ENCODE measurements around the gene PTPRT.

Gene PTPRT

DNA sequence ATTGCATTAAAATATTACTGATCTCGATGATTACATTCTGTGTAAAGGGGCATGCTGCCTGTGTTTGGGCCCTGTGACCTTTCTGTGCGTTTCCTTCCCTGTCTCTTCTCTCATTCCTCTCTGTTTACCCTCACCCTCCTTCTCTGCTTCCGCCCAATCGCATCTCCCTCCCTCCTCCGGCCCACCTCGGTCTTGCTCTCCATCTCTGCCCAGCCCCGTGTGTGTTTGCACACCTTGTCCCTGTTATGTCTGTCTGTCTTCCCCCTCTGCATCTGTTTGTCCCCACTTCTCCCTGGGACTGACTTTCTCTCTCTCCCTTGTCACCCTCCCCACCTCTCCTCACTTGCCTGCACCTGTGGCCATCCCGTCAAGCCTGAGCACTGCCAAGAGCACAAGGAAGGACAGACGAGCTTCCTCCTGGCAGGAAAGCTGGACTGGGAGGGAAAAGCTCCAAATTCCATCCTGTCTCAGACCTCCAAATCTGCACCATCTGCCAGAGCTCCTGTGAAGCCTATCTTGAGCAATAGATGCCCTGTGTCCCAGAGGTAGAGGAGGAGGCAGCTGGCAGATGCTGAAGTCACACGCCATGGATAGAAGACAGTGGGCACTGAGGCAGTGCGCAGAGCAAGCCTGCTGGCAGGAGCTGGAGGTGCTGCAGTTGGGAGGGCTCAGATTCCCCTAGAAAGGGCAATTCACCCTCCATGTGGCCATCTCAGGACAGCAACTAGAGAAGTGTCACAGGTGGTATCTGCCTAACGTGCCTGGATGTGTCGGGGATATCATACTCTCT lies 172.3 kb downstream of the PTPRT start:
- no peak for DNase-seq

DNA sequence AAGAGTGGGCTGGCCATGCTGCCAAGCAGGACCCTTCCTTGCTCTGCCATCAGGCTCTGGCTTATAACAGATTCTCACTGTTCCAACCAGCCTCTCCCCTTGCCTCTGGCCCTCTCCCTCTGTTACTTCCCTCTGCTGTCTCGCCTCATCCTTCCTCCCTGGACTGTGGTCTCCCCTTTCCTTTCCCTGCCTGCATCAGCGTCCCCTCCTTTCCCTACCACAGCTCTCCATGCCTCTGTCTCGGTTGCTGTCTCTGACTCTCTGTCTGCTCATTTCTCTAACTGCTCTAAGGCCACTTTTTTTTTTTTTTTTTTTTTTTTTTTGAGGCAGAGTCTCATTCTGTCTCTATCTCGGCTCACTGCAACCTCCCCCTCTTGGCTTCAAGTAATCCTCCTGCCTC lies 173.4 kb downstream of the PTPRT start:
- no peak for DNase-seq

DNA sequence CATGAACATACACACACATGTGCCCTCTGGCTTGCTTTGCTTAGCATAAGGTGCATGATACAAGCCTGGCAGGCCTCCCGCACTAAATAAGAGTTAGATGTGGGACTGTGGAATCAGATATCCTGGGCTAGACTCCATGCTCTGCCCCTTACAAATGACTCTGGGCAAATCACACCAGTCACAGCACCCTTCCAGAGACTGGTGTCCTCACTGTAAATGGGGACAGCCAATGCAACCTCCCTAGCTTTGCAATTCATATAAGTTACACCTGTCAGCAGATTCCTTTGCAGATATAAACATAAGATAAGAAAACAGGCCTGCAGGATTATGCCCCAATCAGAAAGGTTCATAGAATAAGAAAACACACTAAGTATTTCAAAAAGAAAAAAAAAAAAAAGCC lies 174.1 kb downstream of the PTPRT start:
- no peak for DNase-seq

DNA sequence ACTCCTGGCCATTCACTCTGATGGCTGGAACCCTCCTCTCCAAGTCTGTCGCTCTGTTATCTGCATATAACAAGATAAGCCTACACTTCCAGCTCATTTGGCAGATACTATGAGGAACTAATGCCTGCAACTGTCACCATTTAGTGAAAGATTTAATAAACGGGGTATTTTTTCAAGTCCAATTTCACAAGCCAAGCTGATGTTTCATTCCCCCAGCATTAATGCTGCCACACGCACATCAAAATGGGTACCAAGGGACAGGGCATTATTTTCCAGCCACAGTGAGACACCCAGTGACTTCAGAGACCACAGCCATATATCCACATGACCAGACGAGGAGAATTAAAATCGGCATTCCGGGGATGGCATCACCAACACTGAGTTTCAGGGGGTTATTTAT lies 175.5 kb downstream of the PTPRT start:
- no peak for DNase-seq

DNA sequence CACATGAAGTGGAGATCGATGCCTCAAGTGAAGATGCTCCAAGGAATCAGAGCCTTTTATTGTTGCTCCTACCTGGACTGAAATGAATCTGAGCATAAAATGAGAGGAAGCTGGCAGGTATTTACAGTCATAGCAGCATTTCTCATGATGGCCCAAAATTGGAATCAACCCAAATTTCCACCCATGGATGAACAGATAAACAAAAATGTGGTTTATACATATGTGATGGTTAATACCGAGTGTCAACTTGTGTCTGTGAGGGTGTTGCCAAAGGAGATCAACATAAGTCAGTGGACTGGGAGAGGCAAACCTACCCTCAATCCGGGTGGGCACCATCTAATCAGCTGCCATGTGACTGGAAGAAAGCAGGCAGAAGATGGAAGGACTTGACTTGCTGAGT lies 178.2 kb downstream of the PTPRT start:
- DNase-seq, result no peak

DNA sequence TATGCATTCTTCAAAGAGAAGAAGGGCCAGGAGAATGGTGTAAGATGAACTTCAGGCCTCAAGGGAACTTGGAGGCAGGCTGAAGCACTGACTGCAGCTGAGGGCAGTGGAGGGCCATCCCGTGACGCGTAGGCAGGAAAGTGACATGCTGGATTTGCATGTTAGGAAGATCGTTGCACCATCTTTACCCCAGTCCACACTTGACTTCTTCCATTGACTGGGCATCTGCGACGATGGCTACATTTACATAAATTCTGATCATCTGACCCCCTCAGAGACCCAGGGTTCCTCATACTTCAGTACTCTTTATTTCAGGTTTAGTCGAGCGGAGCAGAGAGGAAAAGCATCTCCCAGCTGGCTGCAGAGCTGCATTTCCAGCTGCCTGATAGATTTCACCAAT lies 180.2 kb downstream of the PTPRT start:
- no peak for DNase-seq

DNA sequence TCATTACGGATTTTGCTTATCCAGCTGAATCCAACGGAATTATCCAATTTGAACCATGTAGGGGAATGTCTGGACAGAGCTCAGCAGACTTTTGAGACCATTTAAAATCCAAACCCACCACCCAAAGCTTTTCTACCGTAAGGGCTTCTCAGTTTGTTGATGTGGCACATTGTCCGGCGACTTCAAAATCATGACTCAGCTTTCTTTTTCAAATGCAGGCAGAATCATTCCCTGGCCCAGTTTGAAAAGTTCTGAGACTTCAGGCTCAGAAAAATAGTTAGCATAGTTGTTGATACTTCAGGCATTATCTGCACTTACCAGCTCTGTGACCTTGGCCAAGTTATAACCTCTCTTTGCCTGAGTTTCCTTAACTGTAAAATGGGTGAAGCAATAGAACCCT lies 182.2 kb downstream of the PTPRT start:
- no peak for DNase-seq

DNA sequence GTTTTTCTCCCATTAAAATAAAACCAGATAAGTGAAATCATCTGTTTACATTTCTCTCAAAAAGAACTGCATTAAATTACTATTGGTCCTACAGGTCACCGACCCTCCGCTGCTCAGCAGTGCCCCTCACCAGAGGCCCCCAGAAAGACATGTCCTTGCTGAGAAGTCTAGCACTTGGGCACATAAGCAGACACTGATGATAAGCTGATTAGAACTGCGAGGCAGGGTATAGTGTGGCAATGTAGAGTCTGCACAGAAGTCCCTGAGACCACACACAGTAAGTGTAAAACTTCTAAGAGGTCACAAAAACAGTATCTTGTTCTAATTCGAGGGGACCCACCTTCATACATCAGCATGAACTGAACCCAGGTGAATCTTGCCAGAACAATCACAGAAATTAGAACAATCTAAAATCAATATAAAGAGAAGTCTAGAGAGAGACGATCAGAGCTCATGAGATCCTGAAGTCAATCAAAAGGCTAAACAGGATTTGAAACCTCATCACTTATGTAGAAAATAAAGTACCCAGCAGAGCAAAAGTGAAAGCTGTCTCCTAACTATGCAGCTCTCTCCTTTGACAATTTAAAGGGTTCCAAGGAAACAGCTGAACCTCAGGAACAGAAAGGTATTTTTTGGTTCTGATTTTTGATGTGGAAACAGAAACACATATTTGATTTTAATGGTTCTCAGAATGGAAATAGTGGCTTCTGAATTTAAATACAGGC lies 182.9 kb downstream of the PTPRT start:
- DNase-seq, result no peak

DNA sequence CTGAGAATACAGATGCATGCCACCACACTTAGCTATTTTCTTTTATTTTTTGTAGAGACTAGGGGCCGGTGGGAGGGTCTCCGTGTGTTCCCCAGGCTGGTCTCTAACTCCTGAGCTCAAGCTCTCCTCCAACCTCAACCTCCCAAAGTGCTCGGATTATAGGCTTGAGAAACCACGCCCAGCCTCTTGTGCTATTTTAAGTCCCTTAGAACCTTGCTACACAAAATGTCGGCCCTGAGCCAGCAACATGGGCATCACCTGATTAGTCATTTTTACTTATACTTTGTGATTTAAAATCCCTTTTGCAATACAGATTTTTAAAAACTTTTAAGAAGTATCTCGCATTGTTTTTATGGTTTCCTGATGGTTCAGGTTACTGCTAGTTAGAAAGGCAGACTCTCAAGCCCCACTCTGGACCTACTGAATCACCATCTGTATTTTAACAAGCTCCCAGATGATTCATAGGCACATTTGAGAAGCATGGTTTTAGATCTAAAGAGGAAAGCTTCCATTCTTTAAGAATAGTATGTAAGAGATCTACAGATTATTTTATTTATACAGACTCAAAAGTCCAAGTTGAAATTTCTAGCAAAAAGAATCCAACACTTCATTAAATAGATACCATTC lies 186.3 kb downstream of the PTPRT start:
- no peak for DNase-seq

DNA sequence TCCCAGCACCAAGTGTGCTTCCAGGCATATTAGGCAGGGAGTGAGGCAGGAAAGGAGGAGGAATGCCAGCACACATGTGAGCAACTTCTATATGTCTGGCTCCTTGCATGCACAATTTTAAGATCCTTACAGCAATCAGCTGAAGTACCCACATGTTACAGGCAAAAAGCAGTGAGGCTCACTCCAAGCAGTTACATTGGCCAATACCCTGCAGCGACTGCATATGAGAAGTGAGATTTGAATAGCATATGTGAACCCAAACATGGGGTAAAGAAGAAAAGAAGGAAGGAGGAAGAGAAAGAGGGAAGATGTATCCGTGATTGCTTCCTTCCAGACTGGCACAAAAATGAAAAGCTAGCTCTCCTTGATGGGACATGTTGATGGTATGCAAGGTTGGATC lies 193.6 kb downstream of the PTPRT start:
- DNase-seq, result no peak

DNA sequence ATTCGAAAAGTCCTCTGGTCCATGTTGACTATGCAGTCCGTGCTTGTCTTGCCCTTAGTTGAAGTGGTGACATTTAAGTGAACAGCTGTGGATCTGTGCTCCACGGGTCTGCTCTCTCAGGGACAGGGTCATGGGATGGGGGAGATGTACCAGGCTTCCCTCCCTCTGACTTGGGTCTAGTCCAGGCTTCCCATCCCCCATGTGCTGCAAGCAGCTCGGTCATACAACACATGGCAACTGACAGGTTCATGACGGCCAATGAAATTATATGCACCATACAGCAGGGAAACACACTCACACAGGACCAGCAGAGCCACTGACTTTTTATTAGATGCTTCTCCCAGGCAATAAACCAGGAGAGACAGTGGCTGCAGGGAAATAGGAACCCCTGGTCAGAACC lies 201.4 kb downstream of the PTPRT start:
- DNase-seq, result no peak

DNA sequence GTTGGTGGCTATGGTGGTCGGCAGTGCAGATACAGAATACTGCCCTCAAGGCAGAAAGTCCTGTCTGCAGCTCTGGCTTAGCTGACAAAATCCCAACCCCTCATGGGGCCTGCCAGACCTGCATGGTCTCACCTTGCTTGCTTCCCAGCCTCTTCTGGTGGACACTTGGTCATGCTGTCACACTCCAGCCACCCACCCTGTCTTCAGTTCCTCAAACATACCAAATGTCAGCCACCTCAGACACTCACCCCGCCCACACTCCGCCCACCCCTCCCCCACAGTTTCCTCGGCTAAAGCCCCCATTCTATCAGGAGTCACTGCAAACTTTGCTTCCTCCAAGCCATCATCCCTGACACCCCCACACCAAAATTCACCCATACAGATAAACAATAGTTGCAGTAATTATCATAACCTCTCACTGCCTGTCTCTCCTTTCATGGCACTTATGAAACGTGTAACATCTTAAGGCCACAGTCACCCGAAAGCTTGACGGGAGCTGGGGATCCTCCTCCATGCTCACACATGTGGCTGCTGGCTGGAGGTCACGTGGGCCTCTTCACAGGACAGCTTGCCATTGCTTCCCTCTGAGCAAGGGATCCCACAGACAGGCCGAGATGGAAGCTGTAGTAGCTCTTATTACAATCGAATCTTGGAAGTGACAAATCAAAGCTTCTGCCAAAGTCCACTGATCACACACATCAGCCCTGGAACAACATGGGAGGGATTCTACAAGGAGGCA lies 202.2 kb downstream of the PTPRT start:
- no peak for DNase-seq

DNA sequence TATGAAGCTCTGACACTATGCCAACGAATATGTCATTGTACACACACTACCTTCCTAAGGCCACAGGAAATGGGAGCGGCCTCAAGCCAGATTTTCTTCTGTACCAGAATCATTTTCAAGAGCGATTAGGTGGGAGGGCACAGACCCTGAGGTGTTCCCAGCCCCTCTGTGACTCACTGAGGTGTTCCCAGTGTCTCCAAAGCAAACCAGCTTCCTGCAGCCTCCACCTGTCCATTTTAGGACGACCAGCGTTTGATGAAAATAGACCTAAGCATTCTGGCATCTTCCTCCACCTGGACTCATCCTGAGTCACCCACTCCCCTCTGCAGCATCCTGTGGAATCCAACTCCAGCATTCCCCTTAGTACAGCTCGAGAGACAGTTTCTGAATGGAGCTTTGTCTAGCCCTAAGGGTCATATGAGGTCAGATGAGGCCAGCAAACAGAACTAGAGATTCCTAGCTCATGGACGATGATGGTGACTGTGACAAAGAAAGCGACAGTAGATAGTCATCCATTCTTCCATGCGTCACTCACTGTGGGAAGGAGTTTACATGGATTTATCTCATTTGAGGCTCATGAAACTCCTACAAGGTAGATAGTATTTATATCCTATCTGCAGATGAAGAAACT lies 203.4 kb downstream of the PTPRT start:
- no peak for DNase-seq

DNA sequence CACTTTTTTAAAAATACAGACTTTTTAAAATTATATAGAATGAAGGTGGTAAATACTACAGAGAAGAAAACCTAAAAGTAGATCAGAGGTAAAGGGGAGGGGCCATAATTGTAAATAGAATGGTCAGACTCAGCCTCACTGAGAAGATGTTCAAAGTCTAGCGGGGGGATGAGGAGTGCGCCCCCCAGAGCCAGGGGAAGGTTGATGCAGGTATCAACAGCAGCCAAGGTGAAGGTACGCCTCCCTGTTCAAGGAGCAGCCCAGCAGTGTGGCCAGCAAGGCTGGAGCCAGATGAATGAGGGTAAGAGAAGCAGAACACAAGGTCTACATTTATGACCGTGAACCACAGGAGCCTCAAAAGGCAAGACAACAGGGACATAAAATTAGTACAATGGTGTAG lies 204.1 kb downstream of the PTPRT start:
- no peak for DNase-seq

DNA sequence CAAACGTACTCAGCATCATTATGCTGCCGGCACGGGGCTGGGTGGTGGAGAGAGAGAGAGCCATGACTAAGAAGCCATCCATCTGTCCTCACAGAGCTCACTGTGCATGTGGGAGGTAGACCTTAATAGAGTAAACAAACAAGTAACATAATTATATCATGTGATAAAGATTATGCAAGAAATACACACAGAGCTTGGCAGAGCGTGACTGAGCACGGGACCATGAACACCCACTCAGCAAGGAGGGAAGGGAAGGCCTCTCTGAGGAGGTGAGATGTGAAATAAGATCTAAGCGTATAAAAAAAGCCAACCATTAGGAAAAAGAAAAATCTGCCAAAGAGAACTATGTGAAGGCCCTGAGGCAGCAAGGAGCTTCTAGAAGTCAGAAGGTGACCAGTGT lies 207.5 kb downstream of the PTPRT start:
- DNase-seq, result no peak

DNA sequence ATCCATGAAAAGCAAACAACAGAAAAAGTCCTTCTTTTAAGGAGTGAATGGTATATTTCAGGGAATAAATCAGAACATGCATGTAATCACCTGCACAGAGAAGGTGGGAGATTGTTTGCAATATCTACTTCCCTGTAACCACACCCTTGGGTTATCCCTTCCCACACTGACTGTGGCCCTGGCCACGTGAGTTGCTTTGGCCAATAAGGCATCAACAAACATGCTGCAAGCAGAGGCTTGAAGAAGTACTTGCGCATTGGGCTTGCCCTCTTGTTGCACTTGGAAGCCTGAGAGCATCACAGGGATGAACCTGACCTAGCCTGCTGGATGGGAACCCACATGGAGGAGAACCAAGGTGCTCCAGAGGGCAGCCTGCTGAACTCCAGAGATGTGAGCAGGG lies 208.5 kb downstream of the PTPRT start:
- no peak for DNase-seq

DNA sequence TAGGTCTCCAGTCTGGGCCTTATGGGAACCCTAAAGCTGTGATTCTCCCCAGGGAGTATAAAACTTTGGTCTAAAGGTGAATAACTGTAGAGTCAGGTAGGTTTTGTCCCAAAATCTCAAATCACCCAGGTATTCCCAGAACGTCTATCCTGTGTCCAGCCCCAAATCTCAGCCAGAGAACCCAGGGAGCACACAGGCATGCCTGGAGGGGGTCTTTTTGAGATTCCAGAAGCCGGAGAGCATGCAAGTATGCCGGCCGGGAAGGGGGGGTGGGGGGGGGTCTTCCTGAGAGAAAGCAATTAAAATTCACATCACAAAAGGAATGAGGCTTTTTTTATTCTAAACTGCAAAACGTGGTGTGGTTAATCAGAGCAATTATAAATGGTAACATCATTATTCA lies 210.0 kb downstream of the PTPRT start:
- no peak for DNase-seq

DNA sequence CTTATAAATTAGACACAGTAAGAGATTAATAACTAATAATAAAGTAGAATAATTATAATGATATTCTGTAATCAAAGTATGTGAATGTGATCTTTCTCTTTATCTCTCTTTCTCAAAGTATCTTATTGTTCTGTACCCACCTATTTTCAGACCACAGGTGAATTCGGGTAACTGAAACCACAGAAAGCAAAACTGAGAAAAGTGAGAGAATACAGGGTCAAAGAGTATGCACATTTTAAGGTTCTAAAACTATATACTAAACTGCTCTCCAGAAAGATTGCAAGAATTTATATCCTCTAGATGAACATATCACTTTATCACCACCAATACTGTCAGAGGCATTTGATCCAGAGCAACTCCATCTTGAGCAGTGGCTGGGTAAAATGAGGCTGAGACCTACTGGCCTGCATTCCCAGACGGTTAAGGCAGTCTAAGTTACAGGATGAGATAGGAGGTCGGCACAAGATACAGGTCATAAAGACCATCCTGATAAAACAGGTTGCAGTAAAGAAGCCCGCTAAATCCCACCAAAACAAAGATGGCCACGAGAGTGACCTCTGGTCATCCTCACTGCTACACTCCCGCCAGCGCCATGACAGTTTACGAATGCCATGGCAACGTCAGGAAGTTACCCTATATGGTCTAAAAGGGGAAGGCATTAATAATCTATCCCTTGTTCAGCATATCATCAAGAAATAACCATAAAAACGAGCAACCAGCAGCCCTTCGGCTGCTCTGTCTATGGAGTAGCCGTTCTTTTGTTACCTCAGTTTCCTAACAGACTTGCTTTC lies 211.3 kb downstream of the PTPRT start:
- DNase-seq, result no peak

DNA sequence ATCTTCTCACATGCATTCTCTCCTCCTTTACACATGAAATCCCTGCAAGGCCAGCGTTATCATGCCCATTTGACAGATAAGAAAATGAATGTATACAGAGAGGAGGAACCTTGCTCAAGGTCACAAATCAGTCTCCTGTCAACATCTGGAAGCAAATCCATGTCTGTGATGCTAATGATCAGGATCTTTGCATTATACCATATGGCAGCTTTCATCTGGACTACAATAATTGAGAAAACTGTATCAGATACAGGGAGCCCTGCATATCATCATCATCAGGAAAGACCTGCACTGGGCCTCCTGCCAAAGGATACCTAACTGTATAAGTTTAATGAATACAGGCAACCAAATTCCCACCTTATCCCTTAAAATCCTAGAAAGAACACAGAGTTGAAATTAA lies 213.7 kb downstream of the PTPRT start:
- DNase-seq, result no peak

DNA sequence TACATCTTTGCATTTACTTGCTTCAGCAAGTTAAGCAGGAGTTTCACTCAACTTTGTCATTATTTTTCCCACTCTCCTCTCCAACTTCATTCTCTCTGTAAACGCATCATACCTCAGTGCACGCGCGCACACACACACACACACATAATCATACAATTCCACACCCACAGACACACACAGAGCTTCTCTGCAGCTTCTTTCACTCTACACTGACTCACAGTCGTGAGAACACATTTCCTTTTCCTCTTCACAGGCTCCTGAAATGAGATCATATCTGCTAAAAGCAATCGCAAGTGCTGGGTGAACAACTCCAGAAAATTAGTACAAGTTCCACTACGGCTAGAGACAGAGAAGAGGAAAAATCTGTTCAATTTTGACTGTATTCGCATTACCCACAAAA lies 215.4 kb downstream of the PTPRT start:
- no peak for DNase-seq

DNA sequence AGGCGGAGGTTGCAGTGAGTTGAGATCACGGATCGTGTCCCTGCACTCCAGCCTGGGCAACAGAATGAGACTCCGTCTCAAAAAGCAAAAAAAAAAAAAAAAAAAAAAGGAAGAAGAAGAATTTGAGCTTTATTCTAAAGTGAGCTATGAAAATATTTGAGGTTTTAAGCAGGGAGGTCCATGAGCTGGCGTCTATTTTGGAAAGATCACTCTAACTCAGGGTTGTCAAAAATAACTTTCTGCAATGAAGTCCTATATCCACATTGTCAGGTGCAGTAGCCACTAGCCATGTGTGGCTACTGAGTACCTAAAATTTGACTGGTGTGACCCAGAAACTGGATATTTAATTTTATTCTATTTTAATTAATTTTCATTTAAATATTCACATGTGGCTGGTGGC lies 217.1 kb downstream of the PTPRT start:
- DNase-seq, result no peak

DNA sequence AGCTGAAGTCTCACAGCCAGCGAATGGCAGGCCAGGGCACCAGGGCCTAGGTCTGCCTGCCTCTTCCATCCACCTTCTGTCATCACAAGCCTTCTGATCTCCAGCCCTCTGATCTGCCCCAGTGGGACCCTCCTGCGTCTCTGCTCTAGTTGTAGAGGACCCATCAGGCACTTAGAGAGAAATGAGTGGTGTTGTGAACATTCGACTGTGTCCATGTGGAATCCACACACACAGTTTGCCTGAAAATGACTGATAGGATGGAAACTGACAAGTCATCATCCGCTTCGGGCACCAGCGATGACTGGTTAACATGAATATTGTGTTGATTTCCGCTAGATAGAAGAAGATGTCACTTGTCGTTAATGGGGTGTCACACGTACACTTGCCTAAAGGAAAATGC lies 221.0 kb downstream of the PTPRT start:
- DNase-seq, result no peak
